HG03439 (cell line): ENCODE data around the gene C1QB.
"Not testable (repeated sequence)": the region's sequence is repeated elsewhere in the genome, so short reads cannot be mapped to it uniquely, and the experiment has no call there.

Experiments
- ATAC-seq: cut with Tn5 transposase; IDR thresholded peaks from one replicate; pipeline ENCODE4 v1.9.1; 2021; ENCODE audit warnings: mild to moderate bottlenecking, moderate library complexity; ENCODE audit not compliant: unreplicated experiment

The C1QB gene

GRCh38 chr1:22662318-22662717, 9.3 kb downstream of the C1QB start:
- no peak for ATAC-seq

GRCh38 chr1:22662986-22663408, 10.0 kb downstream of the C1QB start:
- ATAC-seq = no peak

- no peak for ATAC-seq
These were observed 12.7 kb downstream of the C1QB start for GRCh38 chr1:22665752-22666151.

- ATAC-seq = no peak
These were observed 13.4 kb downstream of the C1QB start for GRCh38 chr1:22666412-22666811.

- ATAC-seq = not testable (repeated sequence)
These were observed 15.8 kb downstream of the C1QB start for GRCh38 chr1:22668840-22669239.

- no peak for ATAC-seq
These were observed 17.4 kb downstream of the C1QB start for GRCh38 chr1:22670352-22670975.

- ATAC-seq = no peak
These were observed 19.0 kb downstream of the C1QB start for GRCh38 chr1:22671999-22672398.

- no peak for ATAC-seq
These were observed 20.7 kb downstream of the C1QB start for GRCh38 chr1:22673486-22674409.

GRCh38 chr1:22674410-22674749, 21.3 kb downstream of the C1QB start:
- no peak for ATAC-seq

GRCh38 chr1:22676151-22676550, 23.1 kb downstream of the C1QB start:
- not testable (repeated sequence) for ATAC-seq

- ATAC-seq = no peak
These were observed 24.0 kb downstream of the C1QB start for GRCh38 chr1:22676916-22677583.

GRCh38 chr1:22677931-22678896, 25.2 kb downstream of the C1QB start:
- ATAC-seq = no peak

- no peak for ATAC-seq
These were observed 27.7 kb downstream of the C1QB start for GRCh38 chr1:22680726-22681125.

- no peak for ATAC-seq
These were observed 28.7 kb downstream of the C1QB start for GRCh38 chr1:22681556-22682276.

- no peak for ATAC-seq
These were observed 30.5 kb downstream of the C1QB start for GRCh38 chr1:22683547-22683946.

GRCh38 chr1:22685591-22686059, 32.6 kb downstream of the C1QB start:
- ATAC-seq = no peak

- no peak for ATAC-seq
These were observed 34.2 kb downstream of the C1QB start for GRCh38 chr1:22687191-22687590.

- ATAC-seq = no peak
These were observed 35.4 kb downstream of the C1QB start for GRCh38 chr1:22688466-22688865.

- no peak for ATAC-seq
These were observed 36.5 kb downstream of the C1QB start for GRCh38 chr1:22689505-22689904.
